K562 treated with DMSO at 1 percent for 24 hours (cell line): Measurements from ENCODE around the gene TNFAIP2. TPM values are rescaled to one million over a fixed set of nuclear protein-coding genes. Genes with fewer than 3 reads are reported as not detected.

Experiments used
- total RNA-seq: library from RNA; unstranded; fragments of 300-600 nt; gene quantifications from 2 replicates; pipeline ENCODE4 v1.2.3, GENCODE V29; 2022; ENCODE audit warnings: low read depth; ENCODE audit not compliant: insufficient read depth

The TNFAIP2 gene
- total RNA-seq, result 201 and 225 TPM in 2 replicates

GRCh38 chr14:103122947-103123633 lies at the start of gene TNFAIP2:
Gene TNFAIP2, plus strand, starts transcription at chr14:103123461. Its CDS starts 2,997 bp downstream, at chr14:103126458.

GRCh38 chr14:103084021-103084919 lies 39.0 kb upstream of the TNFAIP2 start, which contains the start of gene LBHD2:
Gene LBHD2, plus strand, starts transcription at chr14:103084210. Its CDS starts 1,803 bp downstream, at chr14:103086013.

GRCh38 chr14:103094406-103095209 lies 28.7 kb upstream of the TNFAIP2 start, which contains the start of gene EXOC3L4:
Gene EXOC3L4, plus strand, starts transcription at chr14:103094725. Its CDS starts 5,495 bp downstream, at chr14:103100220.

Other genes starting within 250 kb of the TNFAIP2 start
- gene AMN, start 200.8 kb upstream of the TNFAIP2 start, total RNA-seq, result 0.94 TPM in 1 of 2 replicates, not detected in the other
- gene CDC42BPB, start 65.9 kb upstream of the TNFAIP2 start, total RNA-seq, result 32.0 and 32.2 TPM in 2 replicates
- not detected in 2 replicates for gene LBHD2, start 39.3 kb upstream of the TNFAIP2 start, total RNA-seq
- gene EXOC3L4, start 28.7 kb upstream of the TNFAIP2 start, total RNA-seq, result 2.5 and 3.5 TPM in 2 replicates
- gene EIF5, start 210.8 kb downstream of the TNFAIP2 start, total RNA-seq, result 186 and 188 TPM in 2 replicates